Panc1 (cell line): ENCODE results near the gene LMCD1. TPM values are rescaled to one million over a fixed set of nuclear protein-coding genes. Genes with fewer than 3 reads are reported as not detected.

Experiments
- ATAC-seq: fragments of 200-7000 bp; cut with Tn5 transposase; 2 replicates; pipeline ENCODE4 v1.9.1; 2020; ENCODE audit warnings: mild to moderate bottlenecking, moderate library complexity
- BruUV-seq: library from RNA; stranded (reverse); fragments of 400-500 nt; replicated peaks from 2 replicates; lab custom pipeline; 2021; lab: Mats Ljungman, UMichigan
- CTCF ChIA-PET: fragments of 300-600 bp; sonication (Branson Sonifier 250); formaldehyde crosslinking; loops from one replicate; lab custom pipeline; 2022; ENCODE audit warnings: antibody characterized with exemption; lab: Charles Lee
- POLR2A ChIA-PET: fragments of 300-600 bp; sonication (Branson Sonifier 250); formaldehyde crosslinking; loops from one replicate; lab custom pipeline; 2022; ENCODE audit warnings: antibody characterized with exemption; lab: Charles Lee
- DNase-seq: peaks from one replicate; pipeline ENCODE4 v3.0.0-alpha.2; 2010; ENCODE audit warnings: low read depth, low spot score
- H3K27ac ChIP-seq: 2 replicates; pipeline ENCODE4 v1.5.1; 2011; ENCODE audit warnings: mild to moderate bottlenecking, low read length, inconsistent platforms
- H3K27me3 ChIP-seq: fragments of 200-500 bp; sonication (Bioruptor generic); 2 replicates; pipeline ENCODE4 v1.6.0; 2014; ENCODE audit warnings: low read length, inconsistent platforms; ENCODE audit not compliant: control insufficient read depth, insufficient read depth
- H3K36me3 ChIP-seq: fragments of 200-500 bp; sonication (Bioruptor generic); 2 replicates; pipeline ENCODE4 v1.5.1; 2014; ENCODE audit warnings: inconsistent platforms, mild to moderate bottlenecking, low read length, moderate library complexity; ENCODE audit not compliant: control insufficient read depth, insufficient read depth
- H3K4me1 ChIP-seq: 2 replicates; pipeline ENCODE4 v1.5.1; 2011; ENCODE audit warnings: inconsistent platforms, mild to moderate bottlenecking, low read length, moderate library complexity; ENCODE audit not compliant: control insufficient read depth, insufficient read depth
- H3K4me3 ChIP-seq, 2 experiments: 2 replicates each; pipeline ENCODE4 v1.5.1; 2011 to 2012; ENCODE audit warnings: low read depth in 2 of 2, low read length in 2 of 2, mild to moderate bottlenecking in 2 of 2, inconsistent platforms in 1 of 2, moderate library complexity in 1 of 2
- H3K9me3 ChIP-seq: fragments of 200-500 bp; sonication (Bioruptor generic); 2 replicates; pipeline ENCODE4 v1.5.1; 2014; ENCODE audit warnings: low read depth, mild to moderate bottlenecking, inconsistent platforms, low read length, moderate library complexity; ENCODE audit not compliant: control insufficient read depth, insufficient read depth
- CTCF ChIP-seq: fragments of 450-650 bp; IDR thresholded peaks from 2 replicates; pipeline ENCODE4 v1.5.1; 2017; ENCODE audit warnings: mild to moderate bottlenecking
- POLR2AphosphoS5 ChIP-seq: IDR thresholded peaks from 2 replicates; pipeline ENCODE4 v1.6.1; 2012; ENCODE audit warnings: mild to moderate bottlenecking, low read depth, low read length, moderate library complexity
- SIN3A ChIP-seq: IDR thresholded peaks from 2 replicates; pipeline ENCODE4 v1.6.1; 2012; ENCODE audit warnings: low read depth, mild to moderate bottlenecking, low read length, moderate library complexity, borderline replicate concordance; ENCODE audit not compliant: insufficient read depth
- TCF7L2 ChIP-seq: IDR thresholded peaks from 2 replicates; pipeline ENCODE4 v1.6.1; 2011; ENCODE audit warnings: mild to moderate bottlenecking, low read depth, low read length, inconsistent platforms
- in situ Hi-C: cut with HindIII; loops from 2 replicates; pipeline ENCODE4 v1.10.0; 2016; ENCODE audit warnings: low sequenced_read_pairs, low pct_unique_long_range_greater_than_20kb
- intact Hi-C: fragments of 100-400 bp; cut with micrococcal nuclease; formaldehyde crosslinking; loops from one replicate; pipeline ENCODE4 v1.10.0; 2022; ENCODE audit not compliant: unreplicated experiment
- total RNA-seq: library from RNA; stranded (reverse); gene quantifications from one replicate; pipeline ENCODE4 v1.2.1, GENCODE V29; 2021; ENCODE audit not compliant: unreplicated experiment
- TF ChIP-seq, protein P1 (sequence below), 2 experiments: IDR thresholded peaks; 2 replicates each; pipeline ENCODE4 v1.6.1; 2011 to 2012; ENCODE audit warnings: low read depth in 2 of 2, control low read depth in 1 of 2, low read length in 1 of 2, mild to moderate bottlenecking in 1 of 2, moderate library complexity in 1 of 2; ENCODE audit not compliant: insufficient read depth in 1 of 2

Gene LMCD1
- total RNA-seq, 1 experiment from 2014 or later: 24.8 TPM

DNA sequence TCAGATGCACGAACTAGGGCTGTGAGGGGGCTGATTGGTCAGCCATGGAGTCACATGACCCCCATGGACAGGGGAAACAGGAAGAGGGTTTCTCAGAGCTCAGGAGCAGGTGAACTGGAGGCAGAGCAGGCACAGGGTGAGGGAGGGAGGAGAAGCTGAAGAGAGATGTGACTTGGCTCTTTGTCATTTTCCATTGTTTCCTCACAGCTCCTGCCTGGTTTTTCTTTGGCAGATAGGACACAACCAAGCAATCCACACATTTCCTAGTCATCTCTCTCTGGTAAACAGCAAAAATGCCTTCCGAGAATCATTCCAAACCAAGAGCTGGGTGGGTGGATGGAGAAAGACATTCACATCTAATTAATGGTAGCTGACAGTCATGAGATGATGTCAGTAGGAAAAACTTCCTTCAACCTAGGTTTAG, 43.4 kb upstream of the LMCD1 start:
- Histone ChIP-seq H3K9me3 (no peaks in the 10 kb centered on the region), H3K4me3 (no peak overlapping the region), H3K4me1 (no peaks in the 10 kb centered on the region), H3K27me3 (no peaks in the 10 kb centered on the region), H3K27ac (no peak overlapping the region), H3K36me3 (no peaks in the 10 kb centered on the region)
- no peak for ATAC-seq
- BruUV-seq: no TSS peak
- in situ Hi-C loops (no loop called here), intact Hi-C loops (no loop called here)
- ChIA-PET CTCF (no interaction called here), POLR2A (no interaction called here)
- no peak for DNase-seq
- TF ChIP-seq SIN3A (no peak), CTCF (no peak), TCF7L2 (no peak), POLR2AphosphoS5 (no peak)
- TF ChIP-seq, protein P1, sequence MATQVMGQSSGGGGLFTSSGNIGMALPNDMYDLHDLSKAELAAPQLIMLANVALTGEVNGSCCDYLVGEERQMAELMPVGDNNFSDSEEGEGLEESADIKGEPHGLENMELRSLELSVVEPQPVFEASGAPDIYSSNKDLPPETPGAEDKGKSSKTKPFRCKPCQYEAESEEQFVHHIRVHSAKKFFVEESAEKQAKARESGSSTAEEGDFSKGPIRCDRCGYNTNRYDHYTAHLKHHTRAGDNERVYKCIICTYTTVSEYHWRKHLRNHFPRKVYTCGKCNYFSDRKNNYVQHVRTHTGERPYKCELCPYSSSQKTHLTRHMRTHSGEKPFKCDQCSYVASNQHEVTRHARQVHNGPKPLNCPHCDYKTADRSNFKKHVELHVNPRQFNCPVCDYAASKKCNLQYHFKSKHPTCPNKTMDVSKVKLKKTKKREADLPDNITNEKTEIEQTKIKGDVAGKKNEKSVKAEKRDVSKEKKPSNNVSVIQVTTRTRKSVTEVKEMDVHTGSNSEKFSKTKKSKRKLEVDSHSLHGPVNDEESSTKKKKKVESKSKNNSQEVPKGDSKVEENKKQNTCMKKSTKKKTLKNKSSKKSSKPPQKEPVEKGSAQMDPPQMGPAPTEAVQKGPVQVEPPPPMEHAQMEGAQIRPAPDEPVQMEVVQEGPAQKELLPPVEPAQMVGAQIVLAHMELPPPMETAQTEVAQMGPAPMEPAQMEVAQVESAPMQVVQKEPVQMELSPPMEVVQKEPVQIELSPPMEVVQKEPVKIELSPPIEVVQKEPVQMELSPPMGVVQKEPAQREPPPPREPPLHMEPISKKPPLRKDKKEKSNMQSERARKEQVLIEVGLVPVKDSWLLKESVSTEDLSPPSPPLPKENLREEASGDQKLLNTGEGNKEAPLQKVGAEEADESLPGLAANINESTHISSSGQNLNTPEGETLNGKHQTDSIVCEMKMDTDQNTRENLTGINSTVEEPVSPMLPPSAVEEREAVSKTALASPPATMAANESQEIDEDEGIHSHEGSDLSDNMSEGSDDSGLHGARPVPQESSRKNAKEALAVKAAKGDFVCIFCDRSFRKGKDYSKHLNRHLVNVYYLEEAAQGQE (IDR thresholded peaks at IDR 0.05; ENCODE audit: insufficient read depth in 1 of 2, low read depth in 2 of 2, low read length in 1 of 2): no peak

DNA sequence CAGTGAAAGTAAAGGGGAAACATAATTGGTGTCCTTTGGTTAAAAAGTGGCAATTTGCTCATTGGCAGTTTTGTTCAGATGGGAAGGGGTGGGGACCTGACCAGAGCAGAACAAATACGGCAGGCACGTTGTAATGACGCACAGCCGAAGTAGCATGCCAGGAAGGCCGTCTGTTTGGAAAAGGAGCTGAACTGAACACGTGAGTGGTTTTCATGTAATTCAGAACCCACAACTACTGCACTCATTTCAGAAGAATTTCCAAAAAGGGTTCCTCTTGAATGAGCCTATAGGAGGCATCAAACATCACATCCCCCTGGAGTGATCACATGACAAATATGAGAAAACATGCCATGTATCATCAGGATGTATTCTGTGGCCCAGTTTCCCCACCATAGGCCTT, 42.9 kb upstream of the LMCD1 start:
- Histone ChIP-seq H3K36me3 (no peaks in the 10 kb centered on the region), H3K27ac (no peak overlapping the region), H3K27me3 (no peaks in the 10 kb centered on the region), H3K9me3 (no peaks in the 10 kb centered on the region), H3K4me1 (no peaks in the 10 kb centered on the region), H3K4me3 (no peak overlapping the region)
- DNase-seq (no peak), ATAC-seq (no peak)
- TF ChIP-seq, protein P1 (IDR thresholded peaks at IDR 0.05; ENCODE audit: insufficient read depth in 1 of 2, low read depth in 2 of 2, low read length in 1 of 2): no peak
- TF ChIP-seq POLR2AphosphoS5 (no peak), SIN3A (no peak), TCF7L2 (no peak), CTCF (no peak)
- intact Hi-C loops: no loop called here
- ChIA-PET CTCF (no interaction called here), POLR2A (no interaction called here)
- in situ Hi-C loops: no loop called here
- no TSS peak for BruUV-seq
